Measurements from ENCODE around the gene SSC5D. TPM values are rescaled to one million over a fixed set of nuclear protein-coding genes. Genes with fewer than 3 reads are reported as not detected.
A peak's percentile ranks its signal among the peaks of the same experiment; 100 is the strongest.

Gene SSC5D
- total RNA-seq, 1 donor from 2014 or later, result 13.5 TPM

DNA sequence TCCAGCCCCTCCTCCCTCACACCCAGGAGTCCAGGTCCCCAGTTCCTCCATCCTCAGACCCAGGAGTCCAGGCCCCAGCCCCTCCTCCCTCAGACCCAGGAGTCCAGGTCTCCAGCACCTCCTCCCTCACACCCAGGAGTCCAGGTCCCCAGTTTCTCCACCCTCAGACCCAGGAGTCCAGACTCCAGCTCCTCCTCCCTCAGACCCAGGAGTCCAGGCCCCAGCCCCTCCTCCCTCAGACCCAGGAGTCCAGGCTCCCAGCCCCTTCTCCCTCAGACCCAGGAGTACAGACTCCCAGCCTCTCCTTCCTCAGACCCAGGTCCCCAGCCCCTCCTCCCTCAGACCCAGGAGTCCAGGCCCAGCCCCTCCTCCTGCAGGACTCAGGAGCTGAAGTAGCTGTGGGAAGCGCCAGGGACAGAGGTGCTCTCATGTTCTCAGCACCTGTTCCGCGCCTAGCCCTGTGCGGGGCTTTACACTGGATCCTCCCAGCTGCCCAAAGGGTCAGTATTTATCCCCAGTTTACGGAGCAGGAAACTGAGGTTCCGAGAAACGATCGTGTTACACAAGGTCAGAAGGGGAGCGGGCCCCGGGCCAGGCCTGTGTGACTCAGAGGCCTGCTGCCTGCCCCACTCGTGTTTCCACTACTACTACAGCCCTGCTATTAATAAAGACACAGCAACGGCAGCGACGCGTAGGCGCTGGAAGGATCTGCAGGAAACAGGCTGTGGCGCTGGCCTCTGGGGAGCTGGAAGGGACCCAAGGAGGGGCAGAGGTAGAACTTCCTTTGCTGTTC is 58.8 kb downstream of the SSC5D start:
- H3K36me3 ChIP-seq, result no peaks in the 10 kb centered on the region
- H3K27ac ChIP-seq, result peak overlapping the region; percentile 60
- no peaks in the 10 kb centered on the region for H3K4me1 ChIP-seq
- intact Hi-C loops (cut with DNase I), result no loop called here
- no peak overlapping the region for H3K4me3 ChIP-seq
- no peaks in the 10 kb centered on the region for H3K27me3 ChIP-seq
- H3K9me3 ChIP-seq, result no peaks in the 10 kb centered on the region
- no peak for DNase-seq (ENCODE audit: extremely low spot score in 2 of 2)
- TF ChIP-seq POLR2A (IDR thresholded peaks at IDR 0.05) (no peak), POLR2AphosphoS5 (IDR thresholded peaks at IDR 0.05; ENCODE audit: insufficient read depth in 1 of 2, low read depth in 1 of 2) (peak; percentile 70 to 78)
- TF ChIP-seq, protein P1, sequence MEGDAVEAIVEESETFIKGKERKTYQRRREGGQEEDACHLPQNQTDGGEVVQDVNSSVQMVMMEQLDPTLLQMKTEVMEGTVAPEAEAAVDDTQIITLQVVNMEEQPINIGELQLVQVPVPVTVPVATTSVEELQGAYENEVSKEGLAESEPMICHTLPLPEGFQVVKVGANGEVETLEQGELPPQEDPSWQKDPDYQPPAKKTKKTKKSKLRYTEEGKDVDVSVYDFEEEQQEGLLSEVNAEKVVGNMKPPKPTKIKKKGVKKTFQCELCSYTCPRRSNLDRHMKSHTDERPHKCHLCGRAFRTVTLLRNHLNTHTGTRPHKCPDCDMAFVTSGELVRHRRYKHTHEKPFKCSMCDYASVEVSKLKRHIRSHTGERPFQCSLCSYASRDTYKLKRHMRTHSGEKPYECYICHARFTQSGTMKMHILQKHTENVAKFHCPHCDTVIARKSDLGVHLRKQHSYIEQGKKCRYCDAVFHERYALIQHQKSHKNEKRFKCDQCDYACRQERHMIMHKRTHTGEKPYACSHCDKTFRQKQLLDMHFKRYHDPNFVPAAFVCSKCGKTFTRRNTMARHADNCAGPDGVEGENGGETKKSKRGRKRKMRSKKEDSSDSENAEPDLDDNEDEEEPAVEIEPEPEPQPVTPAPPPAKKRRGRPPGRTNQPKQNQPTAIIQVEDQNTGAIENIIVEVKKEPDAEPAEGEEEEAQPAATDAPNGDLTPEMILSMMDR (IDR thresholded peaks at IDR 0.05), result no peak

DNA sequence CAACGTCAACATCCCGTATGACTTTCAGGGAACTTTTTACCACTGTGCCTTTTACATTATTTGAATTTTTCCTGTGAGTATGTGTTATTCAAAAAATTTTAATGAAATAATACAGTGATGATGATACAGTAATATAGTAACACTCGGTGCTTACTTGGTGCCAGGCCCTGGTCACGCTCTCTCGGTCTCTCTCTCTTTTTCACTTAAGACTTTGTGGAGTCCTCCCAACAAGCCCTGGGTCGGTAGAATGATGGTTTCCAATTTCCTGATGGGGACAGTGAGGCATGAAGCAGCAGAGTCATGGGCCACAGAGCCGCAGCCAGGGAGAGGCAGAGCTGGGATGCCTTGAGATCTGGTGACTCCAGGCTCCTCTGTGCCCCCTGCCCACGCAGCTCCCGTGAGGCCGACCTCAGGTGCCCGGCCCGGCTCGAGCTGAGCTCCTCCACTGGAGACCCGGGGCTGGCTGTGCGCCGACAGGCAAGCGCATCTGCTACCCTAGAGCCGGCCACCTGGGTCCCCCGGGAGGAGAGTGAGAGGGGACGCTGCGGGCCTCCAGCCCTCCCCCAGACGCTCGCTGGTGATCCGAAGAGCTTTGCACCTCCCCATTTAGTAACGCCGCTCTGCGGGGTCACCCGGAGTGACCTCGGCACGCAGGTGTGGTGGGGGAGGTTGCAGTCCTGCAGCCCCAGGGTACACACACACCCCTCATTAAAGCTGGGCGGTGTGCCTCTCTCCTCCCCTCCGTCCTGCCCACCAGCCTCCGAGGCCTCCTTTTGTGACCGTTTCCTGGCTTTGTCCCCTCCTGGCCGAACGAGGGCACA is 61.5 kb downstream of the SSC5D start:
- DNase-seq (ENCODE audit: extremely low spot score in 2 of 2), result no peak
- intact Hi-C loops (cut with DNase I), result no loop called here
- TF ChIP-seq POLR2AphosphoS5 (IDR thresholded peaks at IDR 0.05; ENCODE audit: insufficient read depth in 1 of 2, low read depth in 1 of 2) (no peak), POLR2A (IDR thresholded peaks at IDR 0.05) (no peak)
- TF ChIP-seq, protein P1 (IDR thresholded peaks at IDR 0.05), result no peak
- Histone ChIP-seq H3K27ac (peak overlapping the region; percentile 36), H3K27me3 (no peaks in the 10 kb centered on the region), H3K36me3 (no peaks in the 10 kb centered on the region), H3K4me1 (no peaks in the 10 kb centered on the region), H3K9me3 (no peaks in the 10 kb centered on the region), H3K4me3 (no peak overlapping the region)

DNA sequence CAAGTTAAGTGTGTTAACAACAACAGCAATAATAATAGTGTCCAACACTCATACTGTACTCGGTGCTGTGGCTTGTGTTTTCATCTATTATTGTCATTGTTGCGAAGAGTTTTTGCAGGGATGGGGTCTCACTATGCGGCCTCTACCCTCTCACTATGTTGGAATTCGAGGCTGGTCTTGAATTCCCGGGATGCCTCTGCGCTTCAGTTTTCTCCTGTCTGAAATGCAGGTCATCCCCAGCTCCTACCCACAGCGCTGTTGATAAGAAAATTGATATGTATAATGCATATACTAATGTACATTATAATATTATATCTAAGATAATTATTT is 62.0 kb downstream of the SSC5D start:
- no peaks in the 10 kb centered on the region for H3K27me3 ChIP-seq

DNA sequence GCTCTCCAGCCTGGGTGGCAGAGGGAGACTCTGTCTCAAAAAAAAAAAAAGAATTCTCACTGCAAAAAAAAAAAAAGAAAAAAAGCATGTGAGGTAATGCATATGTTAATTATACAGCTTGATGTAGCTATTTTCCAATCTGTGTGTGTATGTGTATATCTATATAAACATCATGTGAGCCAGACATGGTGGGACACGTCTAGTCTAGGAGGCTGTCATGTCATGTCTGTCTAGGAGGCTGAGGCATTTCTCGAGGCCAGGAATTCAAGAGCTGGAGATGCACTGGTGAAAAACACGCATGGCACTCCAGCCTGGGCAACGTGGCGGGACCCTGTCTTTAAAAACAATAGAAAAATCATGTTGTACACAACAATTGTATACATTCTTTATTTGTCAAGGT is 64.0 kb downstream of the SSC5D start:
- no peaks in the 10 kb centered on the region for H3K36me3 ChIP-seq
- TF ChIP-seq POLR2AphosphoS5 (IDR thresholded peaks at IDR 0.05; ENCODE audit: insufficient read depth in 1 of 2, low read depth in 1 of 2) (no peak), POLR2A (IDR thresholded peaks at IDR 0.05) (no peak)
- TF ChIP-seq, protein P1 (IDR thresholded peaks at IDR 0.05), result no peak
- intact Hi-C loops (cut with DNase I), result no loop called here
- no peak for DNase-seq (ENCODE audit: extremely low spot score in 2 of 2)
- H3K27ac ChIP-seq, result no peak overlapping the region
- no peak overlapping the region for H3K4me3 ChIP-seq
- H3K9me3 ChIP-seq, result no peaks in the 10 kb centered on the region
- no peaks in the 10 kb centered on the region for H3K4me1 ChIP-seq
- no peaks in the 10 kb centered on the region for H3K27me3 ChIP-seq

More for the DNA sequence above, 62.0 kb downstream of the SSC5D start:
- TF ChIP-seq, protein P1 (IDR thresholded peaks at IDR 0.05), result no peak
- TF ChIP-seq POLR2A (IDR thresholded peaks at IDR 0.05) (no peak), POLR2AphosphoS5 (IDR thresholded peaks at IDR 0.05; ENCODE audit: insufficient read depth in 1 of 2, low read depth in 1 of 2) (no peak)
- Histone ChIP-seq H3K4me3 (no peak overlapping the region), H3K4me1 (no peaks in the 10 kb centered on the region), H3K36me3 (no peaks in the 10 kb centered on the region), H3K27ac (no peak overlapping the region), H3K9me3 (no peaks in the 10 kb centered on the region)
- no peak for DNase-seq (ENCODE audit: extremely low spot score in 2 of 2)
- intact Hi-C loops (cut with DNase I), result no loop called here

DNA sequence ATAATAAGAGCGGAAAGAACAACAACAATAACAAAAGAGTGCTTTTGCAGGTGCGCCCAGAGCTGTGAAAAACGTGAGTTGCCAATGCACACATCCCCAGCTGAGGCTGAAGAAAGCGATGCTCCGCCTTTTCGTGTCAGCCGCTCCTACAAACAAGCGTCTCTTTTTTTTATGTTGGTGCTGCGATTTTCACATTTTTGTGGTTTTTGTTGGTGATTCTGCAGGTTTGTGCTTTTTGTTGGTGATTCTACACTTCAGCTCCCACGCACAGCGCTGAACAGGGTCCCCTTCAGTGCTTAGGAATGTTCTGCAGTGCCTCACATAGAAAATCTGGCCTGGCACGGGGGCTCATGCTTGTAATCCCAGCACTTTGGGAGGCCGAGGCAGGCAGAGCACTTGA is 64.4 kb downstream of the SSC5D start:
- H3K36me3 ChIP-seq, result no peaks in the 10 kb centered on the region
- DNase-seq (ENCODE audit: extremely low spot score in 2 of 2), result no peak
- intact Hi-C loops (cut with DNase I), result no loop called here
- H3K9me3 ChIP-seq, result no peaks in the 10 kb centered on the region
- TF ChIP-seq POLR2AphosphoS5 (IDR thresholded peaks at IDR 0.05; ENCODE audit: insufficient read depth in 1 of 2, low read depth in 1 of 2) (no peak), POLR2A (IDR thresholded peaks at IDR 0.05) (no peak)
- TF ChIP-seq, protein P1 (IDR thresholded peaks at IDR 0.05), result no peak
- no peaks in the 10 kb centered on the region for H3K27me3 ChIP-seq
- H3K4me1 ChIP-seq, result no peaks in the 10 kb centered on the region
- H3K27ac ChIP-seq, result no peak overlapping the region
- H3K4me3 ChIP-seq, result no peak overlapping the region

Measured in vagina (tissue), 2 donors.